Skeletal muscle satellite cell (primary cell): ENCODE data around the gene OLIG1.

Experiments used
- H3K27me3 ChIP-seq: 2 replicates; pipeline ENCODE4 v1.7.0; 2013; ENCODE audit warnings: low read length; ENCODE audit not compliant: control insufficient read depth, insufficient read depth
- H3K36me3 ChIP-seq: 2 replicates; pipeline ENCODE4 v1.7.0; 2013; ENCODE audit warnings: mild to moderate bottlenecking, control low read depth, low read length; ENCODE audit not compliant: insufficient read depth
- H3K4me1 ChIP-seq: 2 replicates; pipeline ENCODE4 v1.7.0; 2013; ENCODE audit warnings: low read length; ENCODE audit not compliant: control insufficient read depth, insufficient read depth
- H3K4me2 ChIP-seq: 2 replicates; pipeline ENCODE4 v1.7.0; 2013; ENCODE audit warnings: mild to moderate bottlenecking, low read length
- H3K4me3 ChIP-seq: 2 replicates; pipeline ENCODE4 v1.7.0; 2013; ENCODE audit warnings: low read length
- H3K9ac ChIP-seq: 2 replicates; pipeline ENCODE4 v1.7.0; 2013; ENCODE audit warnings: mild to moderate bottlenecking, low read depth, low read length, moderate library complexity
- H3K9me3 ChIP-seq: replicated peaks from 2 replicates; pipeline ENCODE4 v1.7.0; 2013; ENCODE audit warnings: mild to moderate bottlenecking, control low read depth, low read length

The OLIG1 gene

GRCh38 chr21:33078907-33079582 lies 9.1 kb downstream of the OLIG1 start:
- Histone ChIP-seq H3K27me3 (peaks cover 38% of the 10 kb centered on the region), H3K4me1 (peaks cover 3% of the 10 kb centered on the region), H3K4me3 (no peak overlapping the region), H3K9me3 (no peaks in the 10 kb centered on the region), H3K9ac (no peak overlapping the region), H3K4me2 (no peak overlapping the region), H3K36me3 (no peaks in the 10 kb centered on the region)

- no peak overlapping the region for H3K9ac ChIP-seq
- H3K4me1 ChIP-seq = peaks cover 3% of the 10 kb centered on the region
- H3K4me3 ChIP-seq = no peak overlapping the region
- no peaks in the 10 kb centered on the region for H3K36me3 ChIP-seq
- H3K4me2 ChIP-seq = no peak overlapping the region
- H3K27me3 ChIP-seq = peaks cover 26% of the 10 kb centered on the region
- no peaks in the 10 kb centered on the region for H3K9me3 ChIP-seq
Measured at GRCh38 chr21:33080376-33080775, 10.4 kb downstream of the OLIG1 start.

- H3K4me2 ChIP-seq = no peak overlapping the region
- H3K9me3 ChIP-seq = no peaks in the 10 kb centered on the region
- H3K27me3 ChIP-seq = peaks cover 22% of the 10 kb centered on the region
- no peak overlapping the region for H3K9ac ChIP-seq
- peaks cover 3% of the 10 kb centered on the region for H3K4me1 ChIP-seq
- H3K36me3 ChIP-seq = no peaks in the 10 kb centered on the region
- no peak overlapping the region for H3K4me3 ChIP-seq
Measured at GRCh38 chr21:33080776-33081175, 10.8 kb downstream of the OLIG1 start.

GRCh38 chr21:33088384-33088783 lies 18.4 kb downstream of the OLIG1 start:
- Histone ChIP-seq H3K9ac (no peak overlapping the region), H3K36me3 (no peaks in the 10 kb centered on the region), H3K9me3 (no peaks in the 10 kb centered on the region), H3K4me2 (no peak overlapping the region), H3K27me3 (peaks cover 26% of the 10 kb centered on the region), H3K4me3 (no peak overlapping the region), H3K4me1 (no peaks in the 10 kb centered on the region)

GRCh38 chr21:33089395-33090119 lies 19.6 kb downstream of the OLIG1 start:
- Histone ChIP-seq H3K9me3 (no peaks in the 10 kb centered on the region), H3K27me3 (peaks cover 29% of the 10 kb centered on the region), H3K4me3 (no peak overlapping the region), H3K9ac (no peak overlapping the region), H3K4me1 (no peaks in the 10 kb centered on the region), H3K4me2 (no peak overlapping the region), H3K36me3 (no peaks in the 10 kb centered on the region)

- Histone ChIP-seq H3K9ac (no peak overlapping the region), H3K4me3 (no peak overlapping the region), H3K36me3 (no peaks in the 10 kb centered on the region)
Measured at GRCh38 chr21:33096426-33096825, 26.5 kb downstream of the OLIG1 start.

GRCh38 chr21:33099131-33099530 lies 29.2 kb downstream of the OLIG1 start:
- H3K9me3 ChIP-seq = no peaks in the 10 kb centered on the region
- H3K9ac ChIP-seq = no peak overlapping the region
- no peak overlapping the region for H3K4me3 ChIP-seq
- H3K4me1 ChIP-seq = no peaks in the 10 kb centered on the region
- no peaks in the 10 kb centered on the region for H3K36me3 ChIP-seq
- H3K4me2 ChIP-seq = no peak overlapping the region
- H3K27me3 ChIP-seq = peaks cover 28% of the 10 kb centered on the region

More at GRCh38 chr21:33096426-33096825, 26.5 kb downstream of the OLIG1 start:
- H3K27me3 ChIP-seq = peaks cover 30% of the 10 kb centered on the region
- H3K4me1 ChIP-seq = no peaks in the 10 kb centered on the region
- H3K9me3 ChIP-seq = no peaks in the 10 kb centered on the region
- H3K4me2 ChIP-seq = no peak overlapping the region

GRCh38 chr21:33101300-33101911 lies 31.5 kb downstream of the OLIG1 start:
- H3K27me3 ChIP-seq = peaks cover 35% of the 10 kb centered on the region
- H3K9me3 ChIP-seq = no peaks in the 10 kb centered on the region
- no peaks in the 10 kb centered on the region for H3K36me3 ChIP-seq
- no peak overlapping the region for H3K4me2 ChIP-seq
- H3K9ac ChIP-seq = no peak overlapping the region
- no peak overlapping the region for H3K4me3 ChIP-seq
- H3K4me1 ChIP-seq = no peaks in the 10 kb centered on the region

GRCh38 chr21:33105088-33105487 lies 35.1 kb downstream of the OLIG1 start:
- no peaks in the 10 kb centered on the region for H3K4me1 ChIP-seq
- H3K9me3 ChIP-seq = no peaks in the 10 kb centered on the region
- H3K9ac ChIP-seq = no peak overlapping the region
- no peak overlapping the region for H3K4me2 ChIP-seq
- peaks cover 46% of the 10 kb centered on the region for H3K27me3 ChIP-seq
- H3K36me3 ChIP-seq = no peaks in the 10 kb centered on the region
- no peak overlapping the region for H3K4me3 ChIP-seq

- H3K9ac ChIP-seq = no peak overlapping the region
- H3K4me2 ChIP-seq = no peak overlapping the region
- H3K27me3 ChIP-seq = peaks cover 77% of the 10 kb centered on the region
- no peaks in the 10 kb centered on the region for H3K4me1 ChIP-seq
- H3K9me3 ChIP-seq = no peaks in the 10 kb centered on the region
- no peaks in the 10 kb centered on the region for H3K36me3 ChIP-seq
- H3K4me3 ChIP-seq = no peak overlapping the region
Measured at GRCh38 chr21:33108228-33108627, 38.3 kb downstream of the OLIG1 start.

- H3K4me2 ChIP-seq = no peak overlapping the region
- no peaks in the 10 kb centered on the region for H3K9me3 ChIP-seq
- peaks cover 82% of the 10 kb centered on the region for H3K27me3 ChIP-seq
- no peak overlapping the region for H3K4me3 ChIP-seq
- H3K4me1 ChIP-seq = no peaks in the 10 kb centered on the region
- H3K9ac ChIP-seq = no peak overlapping the region
- no peaks in the 10 kb centered on the region for H3K36me3 ChIP-seq
Measured at GRCh38 chr21:33109574-33110339, 39.8 kb downstream of the OLIG1 start.
